GM19043 (cell line): ENCODE data around the gene SPRR2E.
"Not testable (repeated sequence)": the region's sequence is repeated elsewhere in the genome, so short reads cannot be mapped to it uniquely, and the experiment has no call there.

ENCODE experiments used
- ATAC-seq: cut with Tn5 transposase; IDR thresholded peaks from one replicate; pipeline ENCODE4 v1.9.1; 2021; ENCODE audit warnings: low read depth; ENCODE audit not compliant: unreplicated experiment

The SPRR2E gene

DNA sequence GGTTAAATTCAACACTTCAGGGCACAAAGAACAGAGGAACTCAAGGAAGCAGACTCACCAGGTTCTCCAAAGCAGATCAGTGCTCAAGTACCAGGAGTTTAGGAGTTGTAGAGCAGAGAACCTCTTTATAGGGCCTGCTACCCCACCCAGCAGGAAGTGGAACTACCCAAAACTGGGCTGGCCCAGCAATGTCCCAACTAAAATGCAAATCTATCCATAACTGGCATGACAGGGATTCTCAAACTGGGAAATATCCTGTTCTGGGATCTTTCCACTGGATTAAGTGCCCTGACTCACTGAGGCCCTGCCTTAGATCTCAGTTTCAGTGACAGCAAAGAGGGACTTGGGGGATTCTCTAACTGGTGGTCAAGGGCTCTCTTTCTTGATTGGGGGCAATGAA lies at the start of gene SPRR2E:
Gene SPRR2E, minus strand, starts transcription at position 101 of the 400 bp plus-strand sequence. CDS start 775 bp downstream, outside the sequence.
- no peak for ATAC-seq

DNA sequence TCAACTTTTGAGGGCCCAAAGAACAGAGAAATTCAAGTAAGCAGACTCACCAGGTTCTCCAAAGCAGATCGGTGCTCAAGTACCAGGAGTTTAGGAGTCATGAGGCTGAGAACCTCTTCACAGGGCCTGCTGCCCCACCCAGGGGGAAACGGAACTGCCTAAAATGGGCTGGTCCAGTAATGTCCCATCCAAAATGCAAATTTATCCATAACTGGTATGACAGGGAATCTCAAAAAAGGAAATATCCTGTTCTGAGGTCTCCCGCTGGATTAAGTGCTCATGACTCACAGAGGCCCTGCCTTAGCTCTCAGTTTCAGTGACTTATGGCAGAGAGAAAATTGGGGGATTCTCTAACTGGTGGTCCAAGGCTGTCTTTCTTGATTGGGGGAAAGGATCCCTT lies 47.1 kb upstream of the SPRR2E start:
- ATAC-seq = no peak

DNA sequence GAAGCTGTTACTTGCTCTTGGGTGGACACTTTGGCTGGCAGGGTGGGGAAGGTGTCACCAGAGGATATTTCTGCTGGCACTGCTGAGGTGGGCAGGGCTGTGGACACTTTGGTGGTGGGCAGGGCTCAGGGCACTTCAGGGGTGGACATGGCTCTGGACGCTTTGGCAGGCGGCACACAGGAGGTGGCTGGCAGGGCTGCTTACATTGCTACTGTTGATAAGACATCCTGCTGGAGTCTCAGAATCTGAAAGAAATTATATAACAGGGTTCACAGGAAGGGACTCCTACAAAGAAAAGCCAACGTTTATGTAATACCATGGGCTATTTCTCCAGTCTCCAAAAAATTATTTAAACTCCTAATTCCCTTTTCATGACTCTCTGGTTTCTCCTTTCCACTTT lies 46.2 kb upstream of the SPRR2E start:
- ATAC-seq = no peak

DNA sequence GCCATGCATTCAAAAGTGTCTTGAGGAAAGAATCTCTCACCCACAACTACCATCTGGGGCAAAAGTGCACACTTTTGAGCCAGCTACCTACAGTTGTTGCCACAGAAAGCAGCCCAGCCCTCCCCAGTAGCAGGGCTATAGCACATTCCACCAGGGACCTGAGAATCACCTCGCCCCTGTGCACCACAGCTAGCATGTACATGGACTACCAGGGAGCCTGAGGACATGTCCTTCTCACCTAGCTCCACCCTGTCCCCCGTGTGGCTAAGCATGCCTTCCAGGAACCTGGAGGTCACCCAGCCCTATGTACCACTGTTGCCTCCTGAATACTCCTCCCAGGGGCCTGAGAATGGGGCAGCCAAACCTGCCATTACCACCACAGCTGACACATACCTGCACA lies 39.4 kb upstream of the SPRR2E start:
- no peak for ATAC-seq

DNA sequence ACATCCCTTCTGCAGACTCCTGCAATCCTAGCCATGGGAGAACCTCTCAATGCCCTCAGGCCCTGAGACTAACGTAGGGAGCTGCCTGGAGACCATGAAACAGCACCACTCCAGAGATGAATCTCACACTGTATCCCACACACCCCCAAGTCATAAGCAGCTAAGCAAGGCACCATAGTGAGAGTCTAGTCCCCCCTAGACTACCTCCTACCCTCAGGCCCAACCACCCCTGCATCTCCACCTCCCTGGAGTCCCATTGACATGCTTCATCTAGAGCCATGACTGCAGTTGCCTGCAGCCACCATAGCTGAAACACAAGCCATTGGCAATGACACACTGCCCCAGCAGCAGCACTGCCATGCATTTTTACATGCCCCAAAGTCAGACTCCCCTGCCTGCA lies 38.9 kb upstream of the SPRR2E start:
- no peak for ATAC-seq

DNA sequence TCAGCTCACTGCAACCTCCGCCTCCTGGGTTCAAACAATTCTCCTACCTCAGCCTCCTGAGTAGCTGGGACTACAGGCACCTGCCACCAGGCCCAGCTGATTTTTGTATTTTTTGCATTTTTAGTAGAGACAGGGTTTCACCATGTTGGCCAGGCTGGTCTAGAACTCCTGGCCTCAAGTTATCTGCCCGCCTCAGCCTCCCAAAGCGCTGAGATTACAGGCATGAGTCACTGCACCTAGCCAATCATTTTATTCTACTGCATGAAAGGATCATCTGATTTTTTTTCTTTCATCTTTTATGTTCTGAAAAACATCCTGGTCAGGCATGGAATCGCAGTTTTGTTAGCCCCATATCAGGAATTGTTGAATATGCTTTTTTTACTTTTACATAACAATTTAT lies 34.4 kb upstream of the SPRR2E start:
- ATAC-seq = not testable (repeated sequence)

DNA sequence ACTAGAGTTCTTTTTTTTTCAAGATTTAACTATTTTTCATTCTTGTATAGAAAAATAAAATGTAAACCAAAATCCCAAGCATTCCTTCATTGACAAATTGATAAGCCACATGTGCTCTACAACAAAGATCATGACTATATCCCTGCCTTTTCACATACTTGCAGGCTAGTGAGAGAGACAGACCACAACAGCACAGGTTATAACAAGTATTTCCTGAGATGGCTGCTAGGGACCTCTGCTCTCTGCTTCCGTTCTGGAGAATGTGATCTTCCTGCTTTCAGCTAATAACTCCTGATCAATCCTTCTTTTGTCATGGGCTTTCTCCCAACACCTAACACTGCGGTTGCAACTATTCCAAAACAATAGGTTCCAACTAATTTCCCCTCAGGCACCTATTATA lies 33.0 kb upstream of the SPRR2E start:
- no peak for ATAC-seq

DNA sequence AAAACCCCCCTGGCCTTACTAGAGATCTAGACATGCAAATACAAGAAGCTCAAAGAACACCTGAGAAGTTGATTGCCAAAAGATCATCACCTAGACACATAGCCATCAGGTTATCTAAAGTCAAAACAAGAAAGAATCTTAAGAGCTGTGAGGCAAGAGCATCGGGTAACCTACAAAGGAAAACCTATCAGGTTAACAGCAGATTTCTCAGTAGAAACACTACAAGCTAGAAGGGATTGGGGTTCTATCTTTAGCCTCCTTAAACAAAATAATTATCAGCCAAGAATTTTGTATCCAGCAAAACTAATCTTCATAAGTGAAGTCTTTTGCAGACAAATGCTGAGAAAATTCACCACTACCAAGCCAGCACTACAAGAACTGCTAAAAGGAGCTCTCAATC lies 31.2 kb upstream of the SPRR2E start:
- ATAC-seq = no peak

DNA sequence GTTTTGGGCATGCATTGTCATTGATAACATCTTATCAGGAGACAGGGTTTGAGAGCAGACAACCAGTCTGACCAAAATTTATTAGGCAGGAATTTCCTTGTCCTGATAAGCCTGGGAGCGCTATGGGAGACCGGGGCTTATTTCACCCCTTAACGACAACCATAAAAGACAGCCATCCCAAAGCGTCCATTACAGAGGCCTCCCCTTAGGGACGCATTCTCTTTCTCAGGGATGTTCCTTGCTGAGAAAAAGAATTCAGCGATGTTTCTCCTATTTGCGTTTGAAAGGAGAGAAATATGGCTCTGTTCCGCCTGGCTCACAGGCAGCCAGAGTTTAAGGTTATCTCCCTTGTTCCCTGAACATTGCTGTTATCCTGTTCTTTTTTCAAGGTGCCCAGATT lies 29.5 kb upstream of the SPRR2E start:
- not testable (repeated sequence) for ATAC-seq

DNA sequence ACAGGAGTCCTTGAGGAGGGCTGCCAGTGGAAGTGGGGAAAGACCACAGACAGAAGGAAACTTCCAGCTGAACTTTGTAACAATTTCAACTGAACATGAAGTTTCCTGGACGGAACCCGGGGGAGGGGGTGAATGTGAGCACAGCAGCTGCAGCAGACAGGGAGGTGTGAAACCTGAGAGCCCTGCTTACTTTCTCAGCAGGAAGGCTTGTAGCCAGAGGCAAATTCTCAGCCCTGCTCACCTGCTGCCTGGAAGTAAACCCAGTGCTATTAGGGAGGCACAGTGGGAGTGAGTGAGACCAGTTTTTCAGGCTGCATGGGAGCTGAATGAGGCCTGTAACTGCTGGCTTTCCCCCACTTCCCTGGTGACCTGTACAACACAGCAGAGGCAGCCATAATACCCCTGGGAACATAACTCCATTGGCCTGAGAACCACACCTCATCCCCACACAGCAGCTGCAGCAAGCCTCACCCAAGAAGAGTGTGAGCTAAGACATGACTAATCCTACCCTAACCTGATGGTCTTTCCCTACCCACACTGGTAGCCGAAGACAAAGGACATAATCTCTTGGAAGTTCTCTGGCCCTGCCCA lies 28.6 kb upstream of the SPRR2E start:
- ATAC-seq = no peak

DNA sequence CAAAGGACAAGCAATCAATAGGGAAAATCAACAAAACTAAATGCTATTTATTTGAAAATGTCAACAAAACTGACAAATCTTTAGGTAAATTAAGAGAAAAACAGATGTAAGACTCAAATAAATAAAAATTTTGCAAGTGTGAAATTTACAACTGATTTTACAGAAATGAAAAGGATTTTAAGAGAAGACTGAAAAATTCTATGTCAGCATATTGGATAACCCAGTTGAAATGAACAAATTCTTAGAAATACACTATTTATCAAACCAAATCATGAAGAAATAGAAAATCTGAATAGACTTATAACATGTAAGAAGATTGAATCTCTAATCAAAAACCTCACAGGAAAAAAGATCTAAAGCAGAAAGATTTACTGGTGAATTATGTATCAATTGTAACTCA lies 26.6 kb upstream of the SPRR2E start:
- no peak for ATAC-seq

DNA sequence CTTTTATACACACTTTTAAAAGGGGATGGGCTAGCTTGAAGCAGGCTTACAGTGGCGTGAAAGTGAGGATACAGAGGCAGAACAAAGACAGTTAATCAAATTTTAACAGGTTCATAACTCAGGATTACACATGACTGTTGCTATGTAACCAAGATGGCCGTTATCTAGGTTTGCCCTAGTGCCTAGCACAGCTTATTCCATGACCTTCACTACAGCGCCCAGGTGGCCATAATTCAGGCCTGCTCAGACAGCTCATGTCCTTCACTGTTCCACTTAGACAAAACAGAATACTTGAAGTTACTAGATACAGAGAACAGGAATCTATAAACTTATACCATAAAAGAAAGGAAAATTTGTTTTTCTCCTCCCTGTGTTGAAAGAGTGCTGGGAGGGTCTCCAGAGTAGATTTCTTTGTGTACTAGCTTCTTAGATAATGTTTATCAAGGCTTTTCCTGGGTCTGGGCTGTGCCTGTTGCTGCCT lies 25.2 kb upstream of the SPRR2E start:
- ATAC-seq = no peak

DNA sequence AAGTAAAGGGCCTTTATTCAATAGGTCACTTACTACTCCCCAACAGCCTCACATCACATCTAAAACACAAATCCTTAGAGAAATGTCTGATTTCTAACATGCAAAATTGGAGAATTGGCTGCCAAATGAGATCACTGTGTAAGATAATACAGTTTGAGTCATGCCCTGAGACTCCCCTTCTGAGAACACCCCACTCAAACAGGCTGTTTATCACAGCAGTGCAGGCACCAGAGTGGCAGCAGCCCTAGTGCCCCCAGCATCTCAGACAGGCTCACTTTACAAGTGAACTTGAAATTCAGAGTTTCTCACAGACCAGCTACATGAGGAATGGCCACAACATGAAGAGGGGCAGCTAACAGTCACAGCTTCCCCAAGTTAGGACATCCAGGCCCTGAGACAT lies 20.9 kb upstream of the SPRR2E start:
- not testable (repeated sequence) for ATAC-seq

DNA sequence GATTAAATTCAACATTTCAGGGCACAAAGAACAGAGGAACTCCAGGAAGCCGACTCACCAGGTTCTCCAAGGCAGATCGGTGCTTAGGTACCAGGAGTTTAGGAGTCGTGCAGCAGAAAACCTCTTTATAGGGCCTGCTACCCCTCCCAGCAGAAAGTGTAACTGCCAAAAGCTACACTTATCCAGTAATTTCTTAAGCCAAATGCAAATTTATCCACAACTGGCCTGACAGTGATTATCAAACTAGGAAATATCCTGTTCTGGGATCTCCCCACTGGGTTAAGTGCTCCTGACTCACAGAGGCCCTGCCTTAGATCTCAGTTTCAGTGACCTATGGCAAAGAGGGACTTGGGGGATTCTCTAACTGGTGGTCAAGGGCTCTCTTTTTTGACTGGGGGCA lies 19.1 kb upstream of the SPRR2E start, which contains the start of gene SPRR2F:
Gene SPRR2F, minus strand, starts transcription at position 101 of the 400 bp plus-strand sequence. CDS start 783 bp downstream, outside the sequence.
- ATAC-seq = no peak

DNA sequence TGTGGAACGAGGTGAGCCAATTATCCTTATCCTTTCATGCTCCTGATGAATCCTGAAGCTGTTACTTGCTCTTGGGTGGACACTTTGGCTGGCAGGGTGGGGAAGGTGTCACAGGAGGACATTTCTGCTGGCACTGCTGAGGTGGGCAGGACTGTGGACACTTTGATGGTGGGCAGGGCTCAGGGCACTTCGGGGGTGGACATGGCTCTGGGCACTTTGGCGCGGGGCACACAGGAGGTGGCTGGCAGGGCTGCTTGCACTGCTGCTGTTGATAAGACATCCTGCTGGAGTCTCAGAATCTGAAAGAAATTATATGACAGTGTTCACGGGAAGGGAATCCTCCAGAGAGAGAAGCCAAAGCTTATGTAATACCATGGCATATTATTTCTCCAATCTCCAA lies 18.1 kb upstream of the SPRR2E start:
- ATAC-seq = not testable (repeated sequence)

DNA sequence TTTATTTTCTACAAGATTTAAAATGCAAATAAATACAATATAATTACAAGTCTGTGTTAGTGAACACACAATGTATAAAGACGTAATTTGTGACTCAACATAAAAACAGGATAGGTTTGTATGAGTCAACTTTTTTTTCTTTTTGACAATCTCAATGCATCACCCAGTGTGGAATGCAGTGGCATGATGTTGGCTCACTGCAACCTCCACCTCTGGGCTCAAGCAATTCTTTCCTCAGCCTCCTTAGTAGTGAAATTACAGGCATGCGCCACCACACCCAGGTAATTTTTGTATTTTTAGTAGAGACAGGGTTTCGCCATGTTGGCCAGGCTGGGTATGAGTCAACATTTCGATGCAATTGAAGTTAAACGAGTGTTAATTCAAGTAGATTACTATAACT lies 5.9 kb upstream of the SPRR2E start:
- no peak for ATAC-seq

DNA sequence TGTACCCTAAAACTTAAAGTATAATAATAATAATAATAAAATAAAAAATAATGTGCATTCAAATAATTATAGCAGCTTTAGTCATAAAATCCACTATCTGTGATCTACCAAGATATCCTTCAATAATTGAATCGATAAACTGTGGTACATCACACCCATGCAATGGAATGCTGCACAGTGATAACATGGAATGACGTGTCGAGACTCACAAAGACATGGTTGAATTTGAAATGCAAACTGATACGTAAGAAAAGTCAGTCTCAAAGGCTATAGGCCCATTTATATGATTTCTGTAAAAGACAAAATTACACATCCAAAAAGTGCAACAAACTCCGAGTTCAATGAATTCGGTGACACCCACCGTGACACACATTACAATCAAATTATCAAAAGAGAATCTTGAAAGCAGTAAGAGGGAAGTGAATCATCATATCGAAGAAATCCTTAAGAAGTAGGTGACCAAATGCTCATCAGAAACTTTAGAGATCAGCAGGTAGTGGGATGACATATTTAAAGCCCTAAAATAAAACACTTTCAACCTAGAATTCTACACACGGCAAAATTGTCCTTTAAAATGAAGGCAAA lies 5.2 kb upstream of the SPRR2E start:
- ATAC-seq = no peak

DNA sequence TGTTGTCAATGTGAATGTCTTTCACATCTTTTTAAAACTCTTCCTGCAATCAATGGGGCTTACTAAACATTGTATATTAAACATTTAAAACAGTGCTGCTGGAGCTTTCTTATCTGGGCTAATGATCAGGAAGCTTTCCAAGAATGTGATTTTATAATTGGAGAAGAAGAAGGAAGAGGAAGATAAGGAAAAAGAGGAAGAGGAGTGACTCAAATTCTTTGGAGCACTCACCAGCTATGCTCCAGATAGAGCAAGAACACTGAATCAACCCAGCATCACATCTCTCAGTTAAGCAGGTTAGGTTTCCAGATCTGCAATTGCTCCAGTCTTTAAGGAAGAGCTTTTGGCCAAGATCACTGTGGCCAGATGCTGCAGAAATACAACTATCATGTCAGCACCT lies 1.4 kb upstream of the SPRR2E start:
- no peak for ATAC-seq

DNA sequence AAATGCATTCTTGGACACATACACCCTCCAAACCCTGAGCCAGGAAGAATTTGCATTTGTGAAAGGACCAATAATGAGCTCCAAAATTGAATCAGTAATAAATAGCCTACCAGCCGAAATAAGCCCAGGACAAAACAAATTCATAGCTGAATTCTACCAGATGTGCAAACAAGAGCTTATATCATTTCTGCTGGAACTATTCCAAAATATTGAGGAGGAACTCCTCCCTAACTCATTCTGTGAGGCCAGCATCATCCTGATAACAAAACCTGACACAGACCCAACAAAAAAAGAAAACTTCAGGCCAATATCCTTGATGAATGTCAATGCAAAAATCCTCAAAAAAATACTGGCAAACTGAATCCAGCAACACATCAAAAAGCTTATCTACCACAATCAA lies 6.7 kb downstream of the SPRR2E start:
- ATAC-seq = no peak

DNA sequence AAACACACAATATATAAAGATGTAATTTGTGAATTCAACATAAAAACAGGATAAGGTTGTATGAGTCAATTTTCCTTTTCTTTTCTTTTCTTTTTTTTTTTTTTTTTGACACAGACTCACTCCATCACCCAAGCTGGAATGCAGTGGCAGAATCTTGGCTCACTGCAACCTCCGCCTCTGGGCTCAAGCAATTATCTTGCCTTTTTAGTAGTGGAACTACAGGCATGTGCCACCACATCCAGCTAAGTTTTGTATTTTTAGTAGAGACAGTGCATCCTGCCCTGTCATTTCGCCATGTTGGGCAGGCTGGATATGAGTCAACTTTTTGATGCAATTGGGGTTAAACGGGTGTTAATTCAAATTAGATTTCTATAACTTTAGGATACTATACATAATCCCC lies 12.6 kb downstream of the SPRR2E start:
- no peak for ATAC-seq

DNA sequence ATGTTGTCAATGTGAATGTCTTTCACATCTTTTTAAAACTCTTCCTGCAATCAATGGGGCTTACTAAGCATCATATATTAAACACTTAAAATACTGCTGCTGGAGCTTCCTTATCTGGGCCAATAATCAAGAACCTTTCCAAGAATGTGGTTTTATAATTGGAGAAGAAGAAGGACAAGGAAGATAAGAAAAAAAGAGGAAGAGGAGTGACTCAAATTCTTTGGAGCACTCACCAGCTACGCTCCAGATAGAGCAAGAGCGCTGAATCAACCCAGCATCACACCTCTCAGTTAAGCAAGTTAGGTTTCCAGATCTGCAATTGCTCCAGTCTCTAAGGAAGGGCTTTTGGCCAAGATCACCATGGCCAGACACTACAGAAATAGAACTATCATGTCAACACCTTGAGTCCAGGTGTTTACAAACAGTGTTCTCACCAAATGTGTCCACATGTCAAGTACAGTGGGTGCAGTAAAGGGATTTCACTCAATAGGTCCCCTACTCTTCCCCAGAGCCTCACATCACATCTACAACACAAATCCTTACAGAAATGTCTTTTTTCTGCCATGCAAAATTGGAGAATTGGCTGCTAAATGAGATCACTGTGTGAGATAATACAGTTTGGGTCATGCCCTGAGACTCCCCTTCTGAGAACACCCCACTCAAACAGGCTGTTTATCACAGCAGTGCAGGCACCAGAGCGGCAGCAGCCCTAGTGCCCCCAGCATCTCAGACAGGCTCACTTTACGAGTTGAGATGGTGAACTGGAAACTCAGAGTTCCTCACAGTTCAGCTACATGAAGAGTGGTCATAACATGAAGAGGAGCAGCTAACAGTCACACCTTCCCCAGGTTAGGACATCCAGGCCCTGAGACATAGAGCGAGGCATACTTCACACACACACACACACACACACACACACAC lies 21.3 kb downstream of the SPRR2E start:
- ATAC-seq = no peak
